H1 (cell line): Measurements from ENCODE around the gene FUNDC1. TPM values are rescaled to one million over a fixed set of nuclear protein-coding genes. Genes with fewer than 3 reads are reported as not detected.

Experiments used
- CTCF ChIA-PET: fragments of 300-600 bp; sonication (Branson Sonifier 250); formaldehyde crosslinking; loops from one replicate; lab custom pipeline; 2021; ENCODE audit not compliant: partially characterized antibody; lab: Charles Lee
- POLR2A ChIA-PET: fragments of 300-600 bp; sonication (Branson Sonifier 250); formaldehyde crosslinking; loops from one replicate; lab custom pipeline; 2021; ENCODE audit warnings: inconsistent platforms; ENCODE audit not compliant: partially characterized antibody; lab: Charles Lee
- DNase-seq, 2 experiments: peaks; one replicate each; pipeline versions ENCODE4 v3.0.0 to v3.0.0-alpha.2; 2010 to 2022; ENCODE audit warnings: low spot score in 2 of 2, low read depth in 1 of 2, mixed read lengths in 1 of 2
- FAIRE-seq: peaks from 2 replicates; lab custom pipeline; 2011; peaks lifted over from hg19 to GRCh38; lab: Jason Lieb, UNC
- H2AFZ ChIP-seq: 2 replicates; pipeline ENCODE4 v1.8.1; 2012; ENCODE audit warnings: low read length, inconsistent platforms
- H2AK5ac ChIP-seq: 2 replicates; pipeline ENCODE4 v1.6.1; 2013; ENCODE audit warnings: low read depth, low read length
- H2BK120ac ChIP-seq: replicated peaks from 2 replicates; pipeline ENCODE3; 2013; ENCODE audit warnings: low read depth, low read length, inconsistent platforms
- H2BK12ac ChIP-seq: 2 replicates; pipeline ENCODE4 v1.6.1; 2013; ENCODE audit warnings: low read depth, low read length
- H2BK15ac ChIP-seq: 2 replicates; pipeline ENCODE4 v1.6.1; 2013; ENCODE audit warnings: low read length
- H2BK20ac ChIP-seq: 2 replicates; pipeline ENCODE4 v1.6.1; 2013; ENCODE audit warnings: low read length
- H2BK5ac ChIP-seq: 2 replicates; pipeline ENCODE4 v1.6.1; 2013; ENCODE audit warnings: low read depth, low read length
- H3K14ac ChIP-seq: 2 replicates; pipeline ENCODE4 v1.6.1; 2013; ENCODE audit warnings: inconsistent platforms; ENCODE audit not compliant: insufficient read length
- H3K18ac ChIP-seq: 2 replicates; pipeline ENCODE4 v1.6.1; 2013; ENCODE audit warnings: low read length; ENCODE audit errors: extremely low read depth
- H3K23ac ChIP-seq: 2 replicates; pipeline ENCODE4 v1.6.1; 2013; ENCODE audit warnings: inconsistent platforms; ENCODE audit not compliant: insufficient read length
- H3K23me2 ChIP-seq: 2 replicates; pipeline ENCODE4 v1.6.1; 2013; ENCODE audit warnings: low read depth, low read length
- H3K27ac ChIP-seq: 2 replicates; pipeline ENCODE4 v1.6.1; 2011; ENCODE audit warnings: low read depth, low read length, inconsistent platforms
- H3K27me3 ChIP-seq, 4 experiments: replicated peaks in 1 of 4; 1 replicate in 1 of 4; 2 replicates in 3 of 4; pipeline versions ENCODE4 v1.6.1 to v1.8.1; 2011 to 2013; ENCODE audit warnings: low read length in 3 of 4, mild to moderate bottlenecking in 3 of 4, inconsistent platforms in 2 of 4, mixed read lengths in 2 of 4, moderate library complexity in 1 of 4; ENCODE audit not compliant: control insufficient read depth in 3 of 4, insufficient read depth in 3 of 4; ENCODE audit errors: extremely low read depth in 1 of 4
- H3K36me3 ChIP-seq, 4 experiments: 2 replicates each; pipeline versions ENCODE4 v1.6.1 to v1.8.1; 2011 to 2013; ENCODE audit warnings: mild to moderate bottlenecking in 4 of 4, low read length in 3 of 4, moderate library complexity in 2 of 4, control low read depth in 1 of 4, inconsistent platforms in 1 of 4; ENCODE audit not compliant: insufficient read depth in 4 of 4, control insufficient read depth in 2 of 4
- H3K4ac ChIP-seq: replicated peaks from 2 replicates; pipeline ENCODE3; 2013; ENCODE audit warnings: low read length, low read depth, mixed read lengths, inconsistent platforms; ENCODE audit not compliant: insufficient read length
- H3K4me1 ChIP-seq, 4 experiments: replicated peaks in 1 of 4; 1 replicate in 1 of 4; 2 replicates in 3 of 4; pipeline versions ENCODE4 v1.6.1 to v1.8.1; 2011 to 2013; ENCODE audit warnings: low read length in 3 of 4, inconsistent platforms in 2 of 4, mixed read lengths in 1 of 4; ENCODE audit not compliant: insufficient read depth in 4 of 4, control insufficient read depth in 3 of 4
- H3K4me2 ChIP-seq, 2 experiments: 2 replicates each; pipeline versions ENCODE4 v1.6.1 to v1.8.1; 2011 to 2013; ENCODE audit warnings: low read depth in 2 of 2, low read length in 2 of 2, control low read depth in 1 of 2, inconsistent platforms in 1 of 2, mild to moderate bottlenecking in 1 of 2; ENCODE audit not compliant: insufficient read depth in 1 of 2
- H3K4me3 ChIP-seq, 4 experiments: fragments of 200-600, 300-600 bp in 1 of 4; sonication (generic), shearing (Covaris generic), sonication (Bioruptor Twin) in 1 of 4; 2 replicates each; pipeline versions ENCODE4 v1.5.1 to v1.8.1; 2011 to 2016; ENCODE audit warnings: low read length in 4 of 4, low read depth in 3 of 4, control low read depth in 2 of 4, inconsistent platforms in 2 of 4, mild to moderate bottlenecking in 2 of 4, mixed read lengths in 1 of 4, moderate library complexity in 1 of 4; ENCODE audit not compliant: insufficient read depth in 2 of 4; ENCODE audit errors: extremely low read depth in 1 of 4
- H3K56ac ChIP-seq: replicated peaks from 2 replicates; pipeline ENCODE3; 2013; ENCODE audit warnings: low read depth, mild to moderate bottlenecking, mixed read lengths, low read length, inconsistent platforms; ENCODE audit not compliant: insufficient read length
- H3K79me1 ChIP-seq: 2 replicates; pipeline ENCODE4 v1.6.1; 2013; ENCODE audit warnings: low read depth, low read length, control low read depth
- H3K79me2 ChIP-seq, 2 experiments: 2 replicates each; pipeline versions ENCODE4 v1.6.1 to v1.8.1; 2012 to 2013; ENCODE audit warnings: low read length in 2 of 2, mild to moderate bottlenecking in 2 of 2, inconsistent platforms in 1 of 2; ENCODE audit not compliant: insufficient read depth in 2 of 2, control insufficient read depth in 1 of 2
- H3K9ac ChIP-seq, 4 experiments: replicated peaks in 1 of 4; 1 replicate in 1 of 4; 2 replicates in 3 of 4; pipeline versions ENCODE4 v1.6.1 to v1.8.1; 2011 to 2013; ENCODE audit warnings: low read depth in 3 of 4, low read length in 3 of 4, control low read depth in 2 of 4, mild to moderate bottlenecking in 2 of 4, moderate library complexity in 2 of 4, inconsistent platforms in 1 of 4; ENCODE audit errors: extremely low read depth in 1 of 4
- H3K9me3 ChIP-seq, 2 experiments: 2 replicates each; pipeline versions ENCODE4 v1.6.1 to v1.8.1; 2012 to 2013; ENCODE audit warnings: mild to moderate bottlenecking in 2 of 2, moderate library complexity in 2 of 2, control low read depth in 1 of 2, inconsistent platforms in 1 of 2, low read depth in 1 of 2, low read length in 1 of 2, mixed read lengths in 1 of 2; ENCODE audit not compliant: insufficient read depth in 2 of 2
- H4K20me1 ChIP-seq, 2 experiments: replicated peaks in 1 of 2; 2 replicates each; pipeline versions ENCODE3 to v1.8.1; 2011 to 2013; ENCODE audit warnings: inconsistent platforms in 2 of 2, low read length in 2 of 2, mild to moderate bottlenecking in 1 of 2; ENCODE audit not compliant: insufficient read depth in 2 of 2, control insufficient read depth in 1 of 2
- H4K5ac ChIP-seq: 2 replicates; pipeline ENCODE4 v1.6.1; 2013; ENCODE audit warnings: low read length, low read depth, mixed read lengths, inconsistent platforms; ENCODE audit not compliant: insufficient read length
- H4K8ac ChIP-seq: 2 replicates; pipeline ENCODE4 v1.8.0; 2013; ENCODE audit warnings: mild to moderate bottlenecking, moderate library complexity, low read length, inconsistent platforms; ENCODE audit not compliant: insufficient read depth; ENCODE audit errors: extremely low read depth
- H4K91ac ChIP-seq: replicated peaks from 2 replicates; pipeline ENCODE3; 2013; ENCODE audit warnings: low read length, mixed read lengths, inconsistent platforms; ENCODE audit not compliant: insufficient read length
- ASH2L ChIP-seq: fragments of 200-600, 300-600 bp; sonication (generic); IDR thresholded peaks from one replicate; pipeline ENCODE4 v1.7.1; 2017; ENCODE audit warnings: low read length
- CREB1 ChIP-seq: IDR thresholded peaks from 2 replicates; pipeline ENCODE4 v1.6.1; 2012; ENCODE audit warnings: inconsistent platforms
- FOSL1 ChIP-seq: IDR thresholded peaks from 2 replicates; pipeline ENCODE4 v1.6.1; 2011; ENCODE audit warnings: mild to moderate bottlenecking, low read depth, low read length, moderate library complexity; ENCODE audit not compliant: insufficient read depth
- GABPA ChIP-seq: IDR thresholded peaks from 2 replicates; pipeline ENCODE4 v1.6.1; 2011; ENCODE audit warnings: mild to moderate bottlenecking, low read length, moderate library complexity, borderline replicate concordance; ENCODE audit not compliant: insufficient read depth
- RAD21 ChIP-seq, 2 experiments: IDR thresholded peaks in 1 of 2; conservative IDR thresholded peaks in 1 of 2; 2 replicates each; pipeline ENCODE4 v1.6.1; 2011; ENCODE audit warnings: low read depth in 2 of 2, low read length in 2 of 2, improper control_type of control experiment in 1 of 2, inconsistent platforms in 1 of 2, mild to moderate bottlenecking in 1 of 2, moderate library complexity in 1 of 2
- RNF2 ChIP-seq: fragments of 200-900, 300-1000 bp; sonication (generic); IDR thresholded peaks from 2 replicates; pipeline ENCODE4 v1.7.1; 2016; ENCODE audit warnings: borderline replicate concordance, low read depth, mild to moderate bottlenecking, antibody characterized with exemption, low read length; ENCODE audit not compliant: poor library complexity, severe bottlenecking; ENCODE audit errors: missing control alignments
- SIRT6 ChIP-seq: IDR thresholded peaks from one replicate; pipeline ENCODE4 v1.7.1; 2012; ENCODE audit warnings: low read length, inconsistent platforms
- YY1 ChIP-seq: IDR thresholded peaks from 2 replicates; pipeline ENCODE4 v1.6.1; 2011; ENCODE audit warnings: low read depth, mild to moderate bottlenecking, low read length
- WGBS, 2 experiments: shearing (Covaris generic) in 1 of 2; methylation state at CpG; one replicate each; pipeline versions ENCODE4 v1.1.6 to v1.1.7; 2013 to 2015; ENCODE audit warnings: low lambda C conversion rate in 2 of 2, mixed read lengths in 2 of 2, inconsistent platforms in 1 of 2, low coverage in 1 of 2, missing lambda C conversion rate in 1 of 2; ENCODE audit not compliant: insufficient replicate concordance in 2 of 2, insufficient coverage in 1 of 2, insufficient read length in 1 of 2; ENCODE audit errors: extremely low coverage in 1 of 2, missing lambda C conversion rate in 1 of 2; 5-methylcytosine and 5-hydroxymethylcytosine counted together
- polyA plus RNA-seq, 7 experiments: library from polyadenylated mRNA; depleted of rRNA in 3 of 7; stranded (reverse) in 5 of 7; unstranded in 2 of 7; fragments of >200 nt in 5 of 7; fragments of 200-250 nt in 2 of 7; gene quantifications; 1 replicate in 5 of 7; 2 replicates in 1 of 7; 4 replicates in 1 of 7; pipeline versions ENCODE4 v1.2.1 to v1.2.3, GENCODE V29; 2011 to 2013; ENCODE audit warnings: missing spikeins in 2 of 7, mixed read lengths in 2 of 7
- total RNA-seq: library from RNA; stranded (reverse); fragmentation: NEBNext Ultra II Directional; extraction: Animal tissue kit (Norgen Biotek cat#: 25700); gene quantifications from 2 replicates; pipeline ENCODE4 v1.2.1, GENCODE V29; 2021
- TF ChIP-seq, protein P1 (sequence below), 3 experiments: IDR thresholded peaks; 1 replicate in 2 of 3; 2 replicates in 1 of 3; pipeline versions ENCODE4 v1.5.1 to v1.6.1; 2011; ENCODE audit warnings: low read length in 3 of 3, mild to moderate bottlenecking in 3 of 3, inconsistent platforms in 2 of 3, low read depth in 1 of 3, moderate library complexity in 1 of 3; ENCODE audit not compliant: insufficient read depth in 1 of 3; ENCODE audit errors: control extremely low read depth in 1 of 3

The FUNDC1 gene
- total and polyA plus RNA-seq, 2 of the 8 experiments (the other 6 are each of a cell fraction or from before 2014, with no cell fraction given) = 13.7 to 24.1 TPM

DNA sequence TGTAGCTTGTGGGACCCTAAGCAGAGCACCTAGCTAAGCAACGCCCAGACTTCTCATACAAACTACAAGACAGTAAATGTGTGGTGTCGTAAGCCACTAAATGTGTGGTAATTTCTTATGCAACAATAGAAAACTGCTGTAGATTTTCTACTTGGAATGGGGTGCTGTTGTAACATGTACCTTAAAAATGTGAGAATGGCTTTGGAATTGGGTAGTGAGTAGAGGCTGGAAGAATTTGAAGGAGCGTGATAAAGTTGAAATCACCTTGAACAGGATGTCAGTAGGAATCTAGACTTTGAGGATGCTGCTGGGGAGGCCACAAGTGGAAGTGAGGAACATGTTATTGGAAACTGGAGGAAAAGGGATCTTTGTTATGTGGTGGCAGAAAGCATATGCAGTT is 43.2 kb upstream of the FUNDC1 start:
- H3K79me1 ChIP-seq = no peaks in the 10 kb centered on the region
- no peak overlapping the region for H3K4me3 ChIP-seq
- no peak overlapping the region for H2AK5ac ChIP-seq
- DNase-seq = no peak
- no peaks in the 10 kb centered on the region for H3K79me2 ChIP-seq
- no peak overlapping the region for H3K18ac ChIP-seq
- no peaks in the 10 kb centered on the region for H3K27me3 ChIP-seq
- no peak overlapping the region for H3K56ac ChIP-seq
- no peak overlapping the region for H4K91ac ChIP-seq
- H2BK20ac ChIP-seq = no peak overlapping the region
- H3K23me2 ChIP-seq = no peaks in the 10 kb centered on the region
- TF ChIP-seq RNF2 = no peak
- TF ChIP-seq, protein P1, sequence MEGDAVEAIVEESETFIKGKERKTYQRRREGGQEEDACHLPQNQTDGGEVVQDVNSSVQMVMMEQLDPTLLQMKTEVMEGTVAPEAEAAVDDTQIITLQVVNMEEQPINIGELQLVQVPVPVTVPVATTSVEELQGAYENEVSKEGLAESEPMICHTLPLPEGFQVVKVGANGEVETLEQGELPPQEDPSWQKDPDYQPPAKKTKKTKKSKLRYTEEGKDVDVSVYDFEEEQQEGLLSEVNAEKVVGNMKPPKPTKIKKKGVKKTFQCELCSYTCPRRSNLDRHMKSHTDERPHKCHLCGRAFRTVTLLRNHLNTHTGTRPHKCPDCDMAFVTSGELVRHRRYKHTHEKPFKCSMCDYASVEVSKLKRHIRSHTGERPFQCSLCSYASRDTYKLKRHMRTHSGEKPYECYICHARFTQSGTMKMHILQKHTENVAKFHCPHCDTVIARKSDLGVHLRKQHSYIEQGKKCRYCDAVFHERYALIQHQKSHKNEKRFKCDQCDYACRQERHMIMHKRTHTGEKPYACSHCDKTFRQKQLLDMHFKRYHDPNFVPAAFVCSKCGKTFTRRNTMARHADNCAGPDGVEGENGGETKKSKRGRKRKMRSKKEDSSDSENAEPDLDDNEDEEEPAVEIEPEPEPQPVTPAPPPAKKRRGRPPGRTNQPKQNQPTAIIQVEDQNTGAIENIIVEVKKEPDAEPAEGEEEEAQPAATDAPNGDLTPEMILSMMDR (IDR thresholded peaks at IDR 0.05; ENCODE audit: control extremely low read depth in 1 of 3, insufficient read depth in 1 of 3, low read depth in 1 of 3, low read length in 3 of 3) = no peak
- TF ChIP-seq FOSL1 = no peak
- TF ChIP-seq SIRT6 = no peak
- TF ChIP-seq CREB1 = no peak
- TF ChIP-seq RAD21 (IDR thresholded peaks at IDR 0.05 in 1 of 2, conservative IDR thresholded peaks at IDR 0.05 in 1 of 2; ENCODE audit: low read depth in 2 of 2, low read length in 2 of 2) = no peak
- TF ChIP-seq ASH2L = no peak
- TF ChIP-seq YY1 = no peak
- no peak for TF ChIP-seq GABPA
- H3K4me1 ChIP-seq = no peaks in the 10 kb centered on the region
- no peak overlapping the region for H2AFZ ChIP-seq
- no peak overlapping the region for H3K4me2 ChIP-seq
- H3K36me3 ChIP-seq = no peaks in the 10 kb centered on the region
- POLR2A ChIA-PET = no interaction called here
- H3K4ac ChIP-seq = no peak overlapping the region
- H2BK5ac ChIP-seq = no peak overlapping the region
- no peak overlapping the region for H4K8ac ChIP-seq
- H4K20me1 ChIP-seq = no peaks in the 10 kb centered on the region
- no peak overlapping the region for H2BK15ac ChIP-seq
- CTCF ChIA-PET = no interaction called here
- no peak overlapping the region for H3K27ac ChIP-seq
- H3K9ac ChIP-seq = no peak overlapping the region
- no peak for FAIRE-seq
- peaks cover 0 to 6% of the 10 kb centered on the region in 2 experiments; a peak in 1 of 4 replicates for H3K9me3 ChIP-seq
- H4K5ac ChIP-seq = no peak overlapping the region
- WGBS, 2 experiments = 79% methylated on average over 2 of the region's 3 CpGs; no CpG with 5 or more reads in 1 of the 2 experiments
- no peak overlapping the region for H2BK12ac ChIP-seq
- H3K23ac ChIP-seq = no peak overlapping the region
- H2BK120ac ChIP-seq = no peak overlapping the region
- H3K14ac ChIP-seq = no peak overlapping the region
